Naive thymus-derived CD8-positive, alpha-beta T cell (primary cell): ENCODE measurements around the gene METTL26. TPM values are rescaled to one million over a fixed set of nuclear protein-coding genes. Genes with fewer than 3 reads are reported as not detected.

Experiments
- ATAC-seq, 2 donors: fragments of 150-1000 bp; cut with Tn5 transposase in 1 of 2; sonication (Bioruptor Pico), chemical (Tn5 transposase) in 1 of 2; 1 replicate in 1 of 2; 2 replicates in 1 of 2; pipeline ENCODE4 v1.10.0; 2021; ENCODE audit warnings: mild to moderate bottlenecking in 2 of 2, moderate library complexity in 2 of 2
- POLR2A ChIA-PET: fragments of 350-600 bp; sonication (Branson Sonifier 250); formaldehyde crosslinking; loops from one replicate; lab custom pipeline; 2021; ENCODE audit warnings: antibody characterized with exemption; lab: Charles Lee
- DNase-seq, 10 donors: peaks; one replicate each; pipeline versions ENCODE4 v3.0.0 to v3.0.0-alpha.2; 2020 to 2022
- H3K27ac Mint-ChIP-seq, 10 donors: one replicate each; pipeline ENCODE4 v1.8.0; 2020 to 2022; ENCODE audit warnings: mild to moderate bottlenecking in 10 of 10, mixed read lengths in 10 of 10, moderate library complexity in 4 of 10, inconsistent platforms in 1 of 10
- H3K27me3 Mint-ChIP-seq, 5 donors: one replicate each; pipeline ENCODE4 v1.8.0; 2021 to 2022; ENCODE audit warnings: mixed read lengths in 5 of 5
- H3K36me3 Mint-ChIP-seq, 3 donors: one replicate each; pipeline ENCODE4 v1.8.0; 2020 to 2022; ENCODE audit warnings: mixed read lengths in 3 of 3, mild to moderate bottlenecking in 2 of 3, inconsistent platforms in 1 of 3
- H3K4me1 Mint-ChIP-seq, 4 donors: one replicate each; pipeline ENCODE4 v1.8.0; 2021 to 2022; ENCODE audit warnings: mixed read lengths in 4 of 4
- H3K4me3 Mint-ChIP-seq, 10 donors: one replicate each; pipeline ENCODE4 v1.8.0; 2020 to 2022; ENCODE audit warnings: mild to moderate bottlenecking in 10 of 10, mixed read lengths in 10 of 10, moderate library complexity in 6 of 10, inconsistent platforms in 1 of 10
- H3K9me3 Mint-ChIP-seq, 9 donors: one replicate each; pipeline ENCODE4 v1.8.0; 2020 to 2022; ENCODE audit warnings: mixed read lengths in 9 of 9, mild to moderate bottlenecking in 3 of 9, inconsistent platforms in 1 of 9, moderate library complexity in 1 of 9
- polyA plus RNA-seq, 3 donors: library from polyadenylated mRNA; unstranded; fragments of 300-500 nt; fragmentation: Illumina TruSeq; gene quantifications; one replicate each; pipeline ENCODE4 v1.2.3, GENCODE V29; 2021
- total RNA-seq, 8 experiments: library from RNA in 2 of 8; stranded (reverse) in 2 of 8; gene quantifications; one replicate each; pipeline ENCODE4 v1.2.3 and lab custom pipeline; 2021 to 2026

The METTL26 gene
- total and polyA plus RNA-seq, 5 experiments from 2014 or later: 69.2 to 98.4 (median 88.4) TPM

DNA sequence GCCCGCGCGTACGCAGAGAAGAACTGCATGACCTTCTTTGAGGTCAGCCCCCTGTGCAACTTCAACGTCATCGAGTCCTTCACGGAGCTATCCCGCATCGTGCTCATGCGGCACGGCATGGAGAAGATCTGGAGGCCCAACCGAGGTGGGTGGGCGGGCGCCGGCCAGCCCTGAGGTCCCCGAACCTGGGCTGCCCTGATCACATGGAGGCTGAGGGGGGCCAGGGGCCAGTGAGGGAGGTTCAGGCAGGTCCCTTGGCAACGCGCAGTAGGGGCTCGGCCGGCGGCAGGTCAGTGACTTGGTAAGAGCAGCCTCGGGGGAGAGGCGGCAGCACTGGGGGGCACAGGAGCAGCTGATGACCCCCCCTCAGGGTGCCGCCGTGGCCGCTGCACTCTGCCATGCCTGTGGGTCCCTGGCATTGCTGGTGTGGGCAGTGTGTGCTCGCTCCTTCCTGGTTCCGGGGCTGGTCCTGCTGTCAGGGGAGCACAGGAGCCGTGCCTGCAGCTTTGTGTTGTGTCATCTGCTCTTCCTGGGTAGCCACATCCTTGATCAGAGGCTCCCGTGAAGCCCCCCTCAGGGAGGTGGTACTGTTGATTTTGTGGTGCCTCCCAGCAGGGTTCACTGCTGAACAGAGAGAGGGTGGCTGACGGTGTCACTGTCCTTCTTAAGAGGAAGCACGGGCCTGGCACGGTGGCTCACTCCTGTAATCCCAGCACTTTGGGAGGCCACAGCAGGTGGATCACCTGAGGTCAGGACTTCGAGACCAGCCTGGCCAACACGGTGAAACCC, 9.9 kb downstream of the METTL26 start:
- Mint-ChIP-seq H3K9me3 (no peaks in the 10 kb centered on the region), H3K27me3 (no peaks in the 10 kb centered on the region), H3K27ac (peak overlapping the region in 1 of 10 donors; percentile 71), H3K4me1 (peaks cover 0 to 6% (median 0%) of the 10 kb centered on the region in 4 donors), H3K4me3 (no peak overlapping the region), H3K36me3 (peaks cover 0 to 10% (median 4%) of the 10 kb centered on the region in 3 donors)
- POLR2A ChIA-PET: no interaction called here
- DNase-seq: no peak
- no peak for ATAC-seq

DNA sequence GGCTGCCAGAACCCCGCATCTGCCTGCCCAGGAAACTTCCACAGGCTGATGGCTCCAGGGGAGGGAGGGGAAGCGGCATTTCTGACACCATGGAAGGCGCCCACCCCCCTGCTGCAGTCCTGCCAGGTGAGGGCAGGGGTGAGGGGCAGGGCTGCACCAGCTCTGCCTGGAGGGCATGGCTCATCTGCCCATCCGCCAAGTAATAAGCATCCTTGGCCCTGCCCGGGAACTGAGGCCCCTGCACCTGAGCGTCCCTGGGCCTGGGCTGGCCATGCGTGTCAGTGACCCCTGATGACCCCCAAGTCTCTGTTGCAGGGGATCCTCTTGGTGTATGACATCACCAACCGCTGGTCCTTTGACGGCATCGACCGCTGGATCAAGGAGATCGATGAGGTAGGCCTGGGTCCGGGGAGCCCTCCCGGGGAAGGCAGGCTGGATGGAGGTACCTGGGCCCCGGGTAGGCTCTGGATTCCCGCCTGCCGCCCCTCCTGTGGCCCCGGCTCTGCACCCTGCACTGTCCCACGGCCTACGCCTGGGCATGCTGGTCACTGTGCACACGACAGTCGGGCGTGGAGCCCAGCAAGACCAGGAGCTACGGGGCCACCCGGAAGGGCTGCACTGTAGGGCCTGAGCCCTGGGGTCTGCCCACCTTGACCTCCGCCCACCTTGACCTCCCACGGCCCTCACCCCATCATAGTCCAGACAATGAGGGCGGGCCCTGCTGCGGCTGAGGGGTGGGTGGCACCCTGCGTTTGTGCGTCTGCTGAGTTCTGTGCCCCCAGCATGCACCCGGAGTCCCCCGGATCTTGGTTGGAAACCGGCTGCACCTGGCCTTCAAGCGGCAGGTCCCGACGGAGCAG, 10.8 kb downstream of the METTL26 start:
- POLR2A ChIA-PET: interaction anchor here (1.1 kb wide), 1 partner anchor 11 kb away, joined by 3 read pairs; the partner anchor contains the start of gene METTL26
- no peak for ATAC-seq
- Mint-ChIP-seq H3K27me3 (no peaks in the 10 kb centered on the region), H3K9me3 (no peaks in the 10 kb centered on the region), H3K4me3 (no peak overlapping the region), H3K4me1 (peaks cover 0 to 6% (median 0%) of the 10 kb centered on the region in 4 donors), H3K36me3 (peaks cover 0 to 12% (median 4%) of the 10 kb centered on the region in 3 donors), H3K27ac (no peak overlapping the region)
- no peak for DNase-seq

DNA sequence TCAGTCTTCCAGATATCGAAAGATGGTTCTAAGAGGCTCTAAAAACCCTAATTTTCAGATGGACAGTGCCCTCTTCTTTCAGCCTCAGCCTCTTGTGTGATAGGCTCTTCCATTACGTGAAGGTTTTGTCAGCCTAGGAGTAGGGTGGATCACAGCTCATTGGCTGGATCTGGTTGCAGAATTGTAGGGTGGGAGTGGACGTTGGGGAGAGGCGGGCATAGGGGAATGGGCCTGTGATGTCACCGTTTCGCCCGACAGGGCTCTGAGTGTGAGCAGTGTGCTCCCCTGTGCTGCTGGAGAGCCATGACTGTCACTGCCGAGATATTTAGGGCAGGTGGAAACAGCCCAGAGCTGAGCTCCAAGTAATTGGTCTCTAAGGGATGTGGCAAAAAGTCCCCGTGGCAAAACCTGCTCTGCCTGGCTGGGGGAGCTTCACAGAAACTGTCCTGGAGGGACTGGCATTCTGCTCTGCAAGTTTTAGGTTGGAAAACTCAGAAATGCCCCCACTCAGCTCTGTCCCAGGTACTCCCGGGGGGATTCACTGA, 11.5 kb downstream of the METTL26 start:
- ATAC-seq: no peak
- Mint-ChIP-seq H3K4me3 (no peak overlapping the region), H3K27ac (peak overlapping the region in 1 of 10 donors; percentile 15), H3K4me1 (peaks cover 0 to 6% (median 0%) of the 10 kb centered on the region in 4 donors), H3K27me3 (no peaks in the 10 kb centered on the region), H3K9me3 (no peaks in the 10 kb centered on the region), H3K36me3 (peaks cover 0 to 12% (median 4%) of the 10 kb centered on the region in 3 donors)
- no peak for DNase-seq
- POLR2A ChIA-PET: interaction anchor here (1.1 kb wide), 1 partner anchor 11 kb away, joined by 3 read pairs; the partner anchor contains the start of gene METTL26

DNA sequence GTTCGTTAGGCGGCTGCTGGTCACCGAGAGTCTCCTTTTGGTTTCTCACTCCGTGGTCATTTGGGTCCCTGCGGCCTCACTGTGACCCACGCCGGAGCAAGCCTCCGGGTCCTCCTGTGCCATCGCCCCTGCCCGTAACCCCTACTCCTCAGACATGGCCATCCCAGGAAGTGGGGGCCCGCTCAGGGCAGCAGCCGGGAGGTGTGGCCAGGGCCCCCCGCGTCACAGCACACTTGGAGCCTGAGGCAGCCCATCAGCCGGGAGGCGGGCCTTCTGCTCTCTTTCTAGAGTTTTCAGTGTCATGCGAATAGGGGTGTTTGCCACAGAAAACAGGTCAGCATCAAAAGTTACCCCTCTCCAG, 13.2 kb downstream of the METTL26 start:
- POLR2A ChIA-PET: no interaction called here
- peaks cover 0 to 10% (median 4%) of the 10 kb centered on the region in 3 donors for H3K36me3 Mint-ChIP-seq
- no peak for DNase-seq
- no peak overlapping the region for H3K4me3 Mint-ChIP-seq
- peaks cover 0 to 6% (median 0%) of the 10 kb centered on the region in 4 donors for H3K4me1 Mint-ChIP-seq
- H3K27me3 Mint-ChIP-seq: no peaks in the 10 kb centered on the region
- H3K27ac Mint-ChIP-seq: no peak overlapping the region
- ATAC-seq: no peak
- no peaks in the 10 kb centered on the region for H3K9me3 Mint-ChIP-seq

DNA sequence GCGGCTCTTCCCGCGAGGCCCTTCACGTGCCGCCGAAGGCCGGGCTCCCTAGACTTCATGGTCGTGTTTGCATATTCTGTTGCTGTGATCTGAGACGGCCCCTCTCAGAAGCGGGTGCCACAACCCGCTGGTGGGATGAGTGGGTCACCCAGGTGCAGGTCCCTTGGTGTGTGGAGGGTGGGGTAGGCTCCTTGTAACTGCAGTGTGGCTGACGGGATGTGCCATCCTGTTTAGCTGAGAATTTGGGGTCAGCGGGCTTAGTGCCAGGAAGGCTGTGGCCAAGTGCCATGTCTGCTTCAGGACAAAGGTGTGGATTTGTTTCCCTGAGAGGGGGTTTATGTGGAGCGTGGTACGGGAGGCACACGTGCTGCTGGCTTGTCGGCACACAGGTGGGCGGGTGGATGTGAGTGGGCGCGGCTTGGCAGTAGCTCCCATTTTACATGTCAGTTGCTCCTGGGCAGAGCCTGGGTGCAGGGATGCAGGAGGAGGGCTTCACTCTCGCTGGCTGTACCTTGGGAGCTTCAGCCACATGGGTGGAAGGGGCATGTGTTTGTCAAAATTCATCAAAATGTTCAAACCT, 14.5 kb downstream of the METTL26 start:
- H3K4me3 Mint-ChIP-seq: no peak overlapping the region

DNA sequence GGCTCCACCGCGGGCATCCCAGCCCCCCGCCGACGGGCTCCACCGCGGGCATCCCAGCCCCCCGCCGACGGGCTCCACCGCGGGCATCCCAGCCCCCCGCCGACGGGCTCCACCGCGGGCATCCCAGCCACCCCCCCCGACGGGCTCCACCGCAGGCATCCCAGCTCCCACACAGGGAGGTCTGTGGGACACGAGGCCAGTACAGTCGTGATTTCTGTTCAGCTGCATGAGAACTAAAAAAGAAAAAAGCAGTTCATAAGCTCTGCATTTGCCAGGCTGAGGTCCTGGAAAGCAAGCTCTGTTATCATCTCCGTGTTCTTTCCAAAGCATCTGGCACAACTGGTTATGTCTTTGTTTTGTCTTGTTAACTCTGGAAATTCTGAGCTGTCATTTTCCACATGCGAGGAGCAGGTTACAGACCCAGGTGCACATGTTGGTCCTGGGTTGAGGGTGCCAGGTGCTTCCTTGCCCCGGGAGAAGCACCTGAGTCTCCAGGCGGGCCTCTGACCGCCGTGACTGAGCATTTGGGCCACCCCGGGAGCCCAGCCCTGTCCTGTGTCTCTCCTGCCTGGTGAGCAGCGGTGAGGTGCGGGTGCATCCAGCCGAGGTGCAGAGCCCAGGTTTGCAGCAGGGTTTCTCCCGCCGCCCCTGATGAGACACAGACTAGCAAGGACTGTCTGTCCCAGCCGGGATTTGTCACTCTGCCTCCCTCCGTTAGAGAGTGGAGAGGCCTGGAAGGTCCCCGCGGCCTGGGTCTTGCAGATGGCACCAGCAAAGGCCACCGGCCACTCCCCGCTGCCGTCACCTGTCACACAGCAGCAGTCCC, 15.2 kb downstream of the METTL26 start:
- Mint-ChIP-seq H3K9me3 (no peaks in the 10 kb centered on the region), H3K4me1 (peaks cover 0 to 6% (median 0%) of the 10 kb centered on the region in 4 donors), H3K4me3 (no peak overlapping the region)

More for the DNA sequence above, 14.5 kb downstream of the METTL26 start:
- peaks cover 0 to 5% (median 3%) of the 10 kb centered on the region in 3 donors for H3K36me3 Mint-ChIP-seq
- DNase-seq (no peak), ATAC-seq (no peak)
- POLR2A ChIA-PET: no interaction called here
- no peaks in the 10 kb centered on the region for H3K9me3 Mint-ChIP-seq
- no peaks in the 10 kb centered on the region for H3K27me3 Mint-ChIP-seq
- H3K4me1 Mint-ChIP-seq: peaks cover 0 to 6% (median 0%) of the 10 kb centered on the region in 4 donors
- H3K27ac Mint-ChIP-seq: peak overlapping the region in 1 of 10 donors; percentile 50

DNA sequence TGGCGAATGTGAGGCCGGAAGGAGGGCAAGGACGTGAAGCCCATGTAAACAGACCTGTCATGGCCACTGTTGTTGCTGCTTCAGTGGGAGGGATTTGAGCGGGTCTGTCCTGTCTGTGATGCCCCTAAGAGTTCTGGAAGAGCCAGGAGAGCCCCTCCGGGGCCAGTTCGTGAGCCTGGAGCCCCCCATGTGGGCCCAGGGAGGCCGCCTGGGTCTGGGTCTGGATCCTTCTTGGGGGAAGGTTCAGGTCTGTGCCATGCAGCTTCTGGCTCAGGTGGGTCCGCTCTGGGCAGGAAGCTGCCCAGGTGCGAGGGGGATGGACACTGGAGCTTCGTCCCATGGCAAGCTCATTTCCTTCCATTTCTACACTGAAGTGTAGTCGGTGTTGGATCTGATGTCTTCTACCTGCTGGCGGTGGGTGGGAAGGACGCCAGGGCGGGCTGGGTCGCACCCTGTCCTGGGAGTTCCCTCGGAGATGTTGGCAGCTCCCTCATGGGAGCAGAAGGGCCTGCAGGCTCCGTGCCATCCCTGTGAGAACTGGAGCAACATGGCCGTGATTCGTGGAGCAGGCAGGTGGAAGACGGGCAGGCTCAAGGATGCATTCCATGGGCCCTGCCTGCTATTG, 16.5 kb downstream of the METTL26 start:
- Mint-ChIP-seq H3K4me1 (peaks cover 0 to 6% (median 0%) of the 10 kb centered on the region in 4 donors), H3K4me3 (no peak overlapping the region), H3K27me3 (no peaks in the 10 kb centered on the region), H3K27ac (no peak overlapping the region), H3K36me3 (peaks cover 0 to 2% (median 0%) of the 10 kb centered on the region in 3 donors), H3K9me3 (no peaks in the 10 kb centered on the region)
- DNase-seq (no peak), ATAC-seq (no peak)
- POLR2A ChIA-PET: no interaction called here

More for the DNA sequence above, 15.2 kb downstream of the METTL26 start:
- peaks cover 0 to 2% (median 0%) of the 10 kb centered on the region in 3 donors for H3K36me3 Mint-ChIP-seq
- DNase-seq (no peak), ATAC-seq (no peak)
- no peak overlapping the region for H3K27ac Mint-ChIP-seq
- H3K27me3 Mint-ChIP-seq: no peaks in the 10 kb centered on the region
- POLR2A ChIA-PET: no interaction called here

DNA sequence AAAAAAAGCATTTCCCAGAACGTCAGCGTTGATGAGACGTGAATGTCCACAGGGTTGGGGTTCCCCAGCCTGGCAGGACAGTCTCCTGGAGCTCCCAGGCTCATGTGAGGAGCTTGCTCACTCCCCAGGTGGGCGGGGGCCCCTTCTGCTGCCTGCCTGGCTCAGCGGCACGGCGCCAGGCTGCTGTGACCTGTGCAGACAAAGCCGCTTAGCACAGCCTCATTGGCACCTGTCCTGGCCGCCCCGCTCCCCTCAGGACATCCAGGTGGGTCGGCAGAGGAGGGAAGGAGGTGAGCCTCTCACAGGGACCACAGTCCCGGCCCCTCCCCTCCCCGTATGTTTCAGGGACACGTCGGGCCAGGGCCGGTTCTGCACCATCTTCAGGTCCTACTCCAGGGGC, 18.2 kb downstream of the METTL26 start:
- Mint-ChIP-seq H3K4me1 (peaks cover 0 to 6% (median 0%) of the 10 kb centered on the region in 4 donors), H3K36me3 (peaks cover 0 to 4% (median 0%) of the 10 kb centered on the region in 3 donors), H3K27ac (peak overlapping the region in 1 of 10 donors; percentile 65), H3K4me3 (no peak overlapping the region), H3K27me3 (no peaks in the 10 kb centered on the region), H3K9me3 (no peaks in the 10 kb centered on the region)
- POLR2A ChIA-PET: no interaction called here
- DNase-seq (no peak), ATAC-seq (no peak)

DNA sequence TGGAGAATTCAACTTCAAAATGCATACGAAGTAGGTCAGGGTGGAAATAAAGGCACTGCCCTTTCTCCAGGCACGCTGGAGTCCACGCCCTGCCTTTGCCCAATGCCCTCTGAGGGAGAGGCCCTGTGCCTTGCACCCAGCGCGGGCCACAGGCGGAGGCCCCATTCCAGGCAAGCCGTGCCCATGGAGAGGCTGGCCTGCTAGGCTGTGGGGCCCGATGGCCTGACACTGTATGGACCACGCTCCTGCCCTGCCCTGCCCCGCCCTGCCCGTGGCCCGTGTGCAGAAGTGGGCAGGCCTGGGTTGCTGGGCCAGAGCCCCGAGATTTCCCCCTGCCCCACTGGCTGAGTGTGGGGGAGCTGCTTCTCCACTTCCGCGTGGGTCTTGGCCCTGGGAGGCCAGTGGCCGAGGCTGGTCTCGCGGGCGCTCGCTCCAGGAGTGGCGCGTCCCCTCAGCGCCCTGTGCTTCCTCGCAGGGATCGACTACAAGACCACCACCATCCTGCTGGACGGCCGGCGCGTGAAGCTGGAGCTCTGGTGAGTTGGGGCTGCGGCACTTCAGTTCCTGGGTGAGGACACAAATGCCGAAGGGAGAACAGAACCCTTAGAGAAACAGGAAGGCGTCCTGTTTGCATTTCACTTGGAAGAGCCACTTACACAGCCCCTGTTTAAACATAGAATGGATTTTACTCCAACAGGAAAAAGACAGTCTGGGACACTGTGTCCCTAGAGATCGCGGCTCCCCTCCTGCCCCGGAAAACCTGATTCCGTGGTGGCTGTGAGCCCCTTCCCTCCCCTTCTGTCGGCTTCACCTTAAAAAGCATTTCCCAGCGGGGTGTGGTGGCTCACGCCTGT, 19.1 kb downstream of the METTL26 start:
- Mint-ChIP-seq H3K27me3 (no peaks in the 10 kb centered on the region), H3K4me1 (peaks cover 0 to 6% (median 0%) of the 10 kb centered on the region in 4 donors), H3K9me3 (no peaks in the 10 kb centered on the region), H3K4me3 (no peak overlapping the region), H3K27ac (no peak overlapping the region), H3K36me3 (peaks cover 0 to 4% (median 0%) of the 10 kb centered on the region in 3 donors)
- ATAC-seq (no peak), DNase-seq (no peak)
- POLR2A ChIA-PET: no interaction called here

DNA sequence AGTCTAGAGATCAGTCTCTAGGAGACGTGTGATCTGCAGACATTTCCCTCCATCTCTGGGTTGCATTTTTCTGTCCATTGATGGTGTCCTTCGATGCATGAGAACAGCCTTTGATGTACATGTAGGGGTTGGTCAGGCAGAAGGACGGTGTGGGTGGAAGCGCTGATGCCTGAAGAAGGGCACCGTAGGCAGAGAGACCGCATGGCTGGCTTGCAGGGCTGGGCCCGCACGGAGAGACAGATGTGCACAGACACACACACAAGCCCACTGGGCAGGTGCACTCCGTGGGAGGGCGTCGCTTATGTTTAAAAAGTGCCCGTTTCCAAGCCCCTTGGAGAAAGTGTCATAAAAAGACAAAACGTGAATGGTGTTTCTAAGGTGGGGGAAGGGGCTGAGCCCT, 21.0 kb downstream of the METTL26 start:
- POLR2A ChIA-PET: no interaction called here
- Mint-ChIP-seq H3K4me3 (no peak overlapping the region), H3K27ac (peak overlapping the region in 1 of 10 donors; percentile 15), H3K27me3 (no peaks in the 10 kb centered on the region), H3K4me1 (peaks cover 4 to 7% (median 5%) of the 10 kb centered on the region in 4 donors), H3K9me3 (no peaks in the 10 kb centered on the region), H3K36me3 (peaks cover 0 to 2% (median 0%) of the 10 kb centered on the region in 3 donors)
- no peak for ATAC-seq
- no peak for DNase-seq
